Measurements from ENCODE around the gene DSP. TPM values are rescaled to one million over a fixed set of nuclear protein-coding genes. Genes with fewer than 3 reads are reported as not detected.

The DSP gene
- total and polyA plus RNA-seq, 2 of the 13 experiments (the other 11 are each of a cell fraction or from before 2014, with no cell fraction given) = 89.8 to 117 TPM

DNA sequence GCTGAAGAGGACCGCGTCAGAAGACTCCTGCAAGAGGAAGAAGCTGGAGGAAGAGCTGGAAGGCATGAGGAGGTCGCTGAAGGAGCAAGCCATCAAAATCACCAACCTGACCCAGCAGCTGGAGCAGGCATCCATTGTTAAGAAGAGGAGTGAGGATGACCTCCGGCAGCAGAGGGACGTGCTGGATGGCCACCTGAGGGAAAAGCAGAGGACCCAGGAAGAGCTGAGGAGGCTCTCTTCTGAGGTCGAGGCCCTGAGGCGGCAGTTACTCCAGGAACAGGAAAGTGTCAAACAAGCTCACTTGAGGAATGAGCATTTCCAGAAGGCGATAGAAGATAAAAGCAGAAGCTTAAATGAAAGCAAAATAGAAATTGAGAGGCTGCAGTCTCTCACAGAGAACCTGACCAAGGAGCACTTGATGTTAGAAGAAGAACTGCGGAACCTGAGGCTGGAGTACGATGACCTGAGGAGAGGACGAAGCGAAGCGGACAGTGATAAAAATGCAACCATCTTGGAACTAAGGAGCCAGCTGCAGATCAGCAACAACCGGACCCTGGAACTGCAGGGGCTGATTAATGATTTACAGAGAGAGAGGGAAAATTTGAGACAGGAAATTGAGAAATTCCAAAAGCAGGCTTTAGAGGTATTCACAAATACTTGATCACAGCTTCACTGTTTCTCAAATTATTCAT is 39.6 kb downstream of the DSP start (continued):
- TF ChIP-seq, protein P1, sequence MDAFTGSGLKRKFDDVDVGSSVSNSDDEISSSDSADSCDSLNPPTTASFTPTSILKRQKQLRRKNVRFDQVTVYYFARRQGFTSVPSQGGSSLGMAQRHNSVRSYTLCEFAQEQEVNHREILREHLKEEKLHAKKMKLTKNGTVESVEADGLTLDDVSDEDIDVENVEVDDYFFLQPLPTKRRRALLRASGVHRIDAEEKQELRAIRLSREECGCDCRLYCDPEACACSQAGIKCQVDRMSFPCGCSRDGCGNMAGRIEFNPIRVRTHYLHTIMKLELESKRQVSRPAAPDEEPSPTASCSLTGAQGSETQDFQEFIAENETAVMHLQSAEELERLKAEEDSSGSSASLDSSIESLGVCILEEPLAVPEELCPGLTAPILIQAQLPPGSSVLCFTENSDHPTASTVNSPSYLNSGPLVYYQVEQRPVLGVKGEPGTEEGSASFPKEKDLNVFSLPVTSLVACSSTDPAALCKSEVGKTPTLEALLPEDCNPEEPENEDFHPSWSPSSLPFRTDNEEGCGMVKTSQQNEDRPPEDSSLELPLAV (CRISPR knock-in tag; conservative IDR thresholded peaks at IDR 0.05; ENCODE audit: low read depth) = no peak
- TF ChIP-seq LCORL (IDR thresholded peaks at IDR 0.05) (no peak), LCORL (CRISPR knock-in tag; IDR thresholded peaks at IDR 0.05) (0 out of 2 replicates have a peak, but pooled peaks have one; percentile 20), KDM1A (CRISPR knock-in tag; IDR thresholded peaks at IDR 0.05) (no peak), RFXAP (CRISPR knock-in tag; IDR thresholded peaks at IDR 0.05; ENCODE audit: borderline replicate concordance) (no peak), GLI4 (CRISPR knock-in tag; IDR thresholded peaks at IDR 0.05; ENCODE audit: borderline replicate concordance) (no peak), ZNF143 (CRISPR knock-in tag; IDR thresholded peaks at IDR 0.05) (no peak), RFXANK (CRISPR knock-in tag; IDR thresholded peaks at IDR 0.05) (no peak), ADNP (CRISPR knock-in tag; IDR thresholded peaks at IDR 0.05) (no peak), ZNF713 (CRISPR knock-in tag; IDR thresholded peaks at IDR 0.05) (no peak), ZNF775 (CRISPR knock-in tag; IDR thresholded peaks at IDR 0.05; ENCODE audit: borderline replicate concordance) (no peak), RXRB (CRISPR knock-in tag; IDR thresholded peaks at IDR 0.05; ENCODE audit: borderline replicate concordance) (peak; percentile 6; the same call in 1 of the 2 replicates), RBAK (CRISPR knock-in tag; IDR thresholded peaks at IDR 0.05) (no peak), TCF7 (IDR thresholded peaks at IDR 0.05; ENCODE audit: low read depth) (no peak), TAF1 (CRISPR knock-in tag; IDR thresholded peaks at IDR 0.05) (no peak), ZMAT3 (CRISPR knock-in tag; conservative IDR thresholded peaks at IDR 0.05) (0 out of 2 replicates have a peak, but pooled peaks have one; percentile 43), GABPB1 (CRISPR knock-in tag; IDR thresholded peaks at IDR 0.05) (0 out of 2 replicates have a peak, but pooled peaks have one; percentile 1), NCOA2 (CRISPR knock-in tag; IDR thresholded peaks at IDR 0.05) (no peak), FOXJ3 (CRISPR knock-in tag; IDR thresholded peaks at IDR 0.05; ENCODE audit: borderline replicate concordance) (peak; percentile 39; the same call in 1 of the 2 replicates), ZNF549 (CRISPR knock-in tag; IDR thresholded peaks at IDR 0.05) (no peak), ZNF629 (CRISPR knock-in tag; conservative IDR thresholded peaks at IDR 0.05) (no peak)
- TF ChIP-seq, protein P2, sequence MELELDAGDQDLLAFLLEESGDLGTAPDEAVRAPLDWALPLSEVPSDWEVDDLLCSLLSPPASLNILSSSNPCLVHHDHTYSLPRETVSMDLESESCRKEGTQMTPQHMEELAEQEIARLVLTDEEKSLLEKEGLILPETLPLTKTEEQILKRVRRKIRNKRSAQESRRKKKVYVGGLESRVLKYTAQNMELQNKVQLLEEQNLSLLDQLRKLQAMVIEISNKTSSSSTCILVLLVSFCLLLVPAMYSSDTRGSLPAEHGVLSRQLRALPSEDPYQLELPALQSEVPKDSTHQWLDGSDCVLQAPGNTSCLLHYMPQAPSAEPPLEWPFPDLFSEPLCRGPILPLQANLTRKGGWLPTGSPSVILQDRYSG (CRISPR knock-in tag; IDR thresholded peaks at IDR 0.05) = no peak
- TF ChIP-seq, protein P3, sequence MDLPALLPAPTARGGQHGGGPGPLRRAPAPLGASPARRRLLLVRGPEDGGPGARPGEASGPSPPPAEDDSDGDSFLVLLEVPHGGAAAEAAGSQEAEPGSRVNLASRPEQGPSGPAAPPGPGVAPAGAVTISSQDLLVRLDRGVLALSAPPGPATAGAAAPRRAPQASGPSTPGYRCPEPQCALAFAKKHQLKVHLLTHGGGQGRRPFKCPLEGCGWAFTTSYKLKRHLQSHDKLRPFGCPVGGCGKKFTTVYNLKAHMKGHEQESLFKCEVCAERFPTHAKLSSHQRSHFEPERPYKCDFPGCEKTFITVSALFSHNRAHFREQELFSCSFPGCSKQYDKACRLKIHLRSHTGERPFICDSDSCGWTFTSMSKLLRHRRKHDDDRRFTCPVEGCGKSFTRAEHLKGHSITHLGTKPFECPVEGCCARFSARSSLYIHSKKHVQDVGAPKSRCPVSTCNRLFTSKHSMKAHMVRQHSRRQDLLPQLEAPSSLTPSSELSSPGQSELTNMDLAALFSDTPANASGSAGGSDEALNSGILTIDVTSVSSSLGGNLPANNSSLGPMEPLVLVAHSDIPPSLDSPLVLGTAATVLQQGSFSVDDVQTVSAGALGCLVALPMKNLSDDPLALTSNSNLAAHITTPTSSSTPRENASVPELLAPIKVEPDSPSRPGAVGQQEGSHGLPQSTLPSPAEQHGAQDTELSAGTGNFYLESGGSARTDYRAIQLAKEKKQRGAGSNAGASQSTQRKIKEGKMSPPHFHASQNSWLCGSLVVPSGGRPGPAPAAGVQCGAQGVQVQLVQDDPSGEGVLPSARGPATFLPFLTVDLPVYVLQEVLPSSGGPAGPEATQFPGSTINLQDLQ (CRISPR knock-in tag; IDR thresholded peaks at IDR 0.05) = no peak
- TF ChIP-seq, protein P4, sequence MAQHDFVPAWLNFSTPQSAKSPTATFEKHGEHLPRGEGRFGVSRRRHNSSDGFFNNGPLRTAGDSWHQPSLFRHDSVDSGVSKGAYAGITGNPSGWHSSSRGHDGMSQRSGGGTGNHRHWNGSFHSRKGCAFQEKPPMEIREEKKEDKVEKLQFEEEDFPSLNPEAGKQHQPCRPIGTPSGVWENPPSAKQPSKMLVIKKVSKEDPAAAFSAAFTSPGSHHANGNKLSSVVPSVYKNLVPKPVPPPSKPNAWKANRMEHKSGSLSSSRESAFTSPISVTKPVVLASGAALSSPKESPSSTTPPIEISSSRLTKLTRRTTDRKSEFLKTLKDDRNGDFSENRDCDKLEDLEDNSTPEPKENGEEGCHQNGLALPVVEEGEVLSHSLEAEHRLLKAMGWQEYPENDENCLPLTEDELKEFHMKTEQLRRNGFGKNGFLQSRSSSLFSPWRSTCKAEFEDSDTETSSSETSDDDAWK (CRISPR knock-in tag; IDR thresholded peaks at IDR 0.05) = no peak
